SK-N-SH treated with all-trans-retinoic acid at 6 μM for 48 hours (cell line): ENCODE measurements around the gene NUCB2.

ENCODE experiments used
- GLIS3 ChIP-seq: fragments of 250-450 bp; sonication (Bioruptor Pico); IDR thresholded peaks from 2 replicates; pipeline ENCODE4 v1.5.0; 2020; ENCODE audit warnings: mild to moderate bottlenecking, moderate library complexity
- RARB ChIP-seq: fragments of 250-450 bp; sonication (Bioruptor Pico); IDR thresholded peaks from 2 replicates; pipeline ENCODE4 v1.8.0; 2021; ENCODE audit warnings: mild to moderate bottlenecking, moderate library complexity

- TF ChIP-seq RARB (CRISPR knock-in tag) (no peak), GLIS3 (CRISPR knock-in tag) (no peak)
Observed at GRCh38 chr11:17353821-17354600, 77.5 kb downstream of the NUCB2 start.
